Ovary (tissue), 9 donors: ENCODE results near the gene KANSL1L. TPM values are rescaled to one million over a fixed set of nuclear protein-coding genes. Genes with fewer than 3 reads are reported as not detected.
"Not testable (repeated sequence)": the region's sequence is repeated elsewhere in the genome, so short reads cannot be mapped to it uniquely, and the experiment has no call there.

Experiments used
- DNase-seq, 5 donors: peaks; one replicate each; pipeline ENCODE4 v3.0.0-alpha.2; 2019 to 2020
- H3K27ac ChIP-seq, 2 donors: fragments of 200-600 bp; one replicate each; pipeline versions ENCODE4 v1.5.1 to v1.8.0; 2019 to 2022
- H3K27me3 ChIP-seq: fragments of 200-600 bp; one replicate; pipeline ENCODE4 v1.8.0; 2022
- H3K36me3 ChIP-seq: fragments of 200-600 bp; sonication (generic); one replicate; pipeline ENCODE4 v1.5.1; 2019
- H3K4me1 ChIP-seq: one replicate; pipeline ENCODE4 v1.8.1; 2013; ENCODE audit warnings: mild to moderate bottlenecking, moderate library complexity; ENCODE audit not compliant: insufficient read depth
- H3K4me3 ChIP-seq: fragments of 200-600 bp; sonication (generic); one replicate; pipeline ENCODE4 v1.5.1; 2017
- H3K9me3 ChIP-seq, 2 donors: fragments of 200-600 bp in 1 of 2; sonication (generic) in 1 of 2; one replicate each; pipeline versions ENCODE4 v1.5.1 to v1.8.1; 2013 to 2019; ENCODE audit warnings: mild to moderate bottlenecking in 1 of 2, moderate library complexity in 1 of 2
- EP300 ChIP-seq: sonication (generic); formaldehyde crosslinking; IDR thresholded peaks from one replicate; pipeline ENCODE4 v1.6.1; 2017; ENCODE audit warnings: antibody characterized with exemption
- POLR2A ChIP-seq: fragments of 450-650 bp; IDR thresholded peaks from one replicate; pipeline ENCODE4 v1.6.1; 2017; ENCODE audit warnings: antibody characterized with exemption, mild to moderate bottlenecking, moderate library complexity
- WGBS, 3 donors: extraction: QIAGEN DNeasy Blood & Tissue Kit in 1 of 3; methylation state at CpG; one replicate each; pipeline versions ENCODE4 v1.1.5 to v1.1.7; 2013 to 2017; 5-methylcytosine and 5-hydroxymethylcytosine counted together
- intact Hi-C, 4 donors: fragments of 100-400 bp; cut with DNase I; formaldehyde crosslinking; loops; one replicate each; pipeline versions ENCODE4 v1.11.0 to v1.15.1; 2022 to 2023
- polyA plus RNA-seq, 2 donors: library from polyadenylated mRNA; stranded (reverse); fragments of 200-250 nt in 1 of 2; fragments of 350-450 nt in 1 of 2; fragmentation: Illumina TruSeq in 1 of 2; extraction: RNeasy Lipid Tissue Mini Kit (QIAGEN cat#74804) in 1 of 2; gene quantifications; one replicate each; pipeline ENCODE4 v1.2.3, GENCODE V29; 2013 to 2014
- total RNA-seq, 7 donors: library from RNA; depleted of rRNA in 2 of 7; stranded (reverse); fragments of >200 nt in 2 of 7; fragmentation: NEBNext Ultra II Directional in 3 of 7; extraction: Animal tissue kit (Norgen Biotek cat#: 25700) in 3 of 7; gene quantifications; one replicate each; pipeline versions ENCODE4 v1.1.0 to v1.2.4, GENCODE V29; 2016 to 2023
- TF ChIP-seq, protein P1 (sequence below), 3 donors: fragments of 450-650 bp in 2 of 3; fragments of 200-600 bp in 1 of 3; IDR thresholded peaks; one replicate each; pipeline versions ENCODE4 v1.5.1 to v1.8.0; 2016 to 2022; ENCODE audit warnings: antibody characterized with exemption in 3 of 3, mild to moderate bottlenecking in 1 of 3
- donor health status: DM: no; HTN: no; CAD: no; lungs with moderate emphysema.
- donor health status: DM: no; HTN: no; CAD: no.
- donor health status: Bipolar disorder and iron deficiency.
- donor health status: DM: yes; HTN: yes; CAD: no.
- donor health status: DM: no; HTN: no; CAD: no.
- donor health status: DM: yes; HTN: yes; CAD: no.

KANSL1L gene
- total and polyA plus RNA-seq, 9 donors = 20.5 to 47.1 (median 36.1) TPM

DNA sequence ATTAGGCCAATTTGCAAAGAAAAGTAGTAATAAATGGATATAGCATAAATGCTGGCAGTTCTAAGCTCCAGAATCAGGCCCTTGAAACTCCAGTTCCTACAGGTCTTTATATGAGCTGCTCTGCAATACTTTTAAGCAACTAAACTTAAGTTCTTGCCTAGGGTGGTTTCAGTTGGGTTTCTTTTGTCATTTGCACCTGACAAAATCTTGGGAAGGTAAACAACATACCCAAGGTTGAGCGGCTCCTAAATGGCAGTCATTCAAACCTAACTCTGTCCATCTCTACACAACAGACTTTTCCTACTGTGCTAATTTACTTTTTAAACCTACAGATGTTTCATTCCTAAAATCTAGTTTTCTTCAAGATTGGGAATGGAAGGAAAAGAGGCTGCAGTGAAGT, 9.3 kb upstream of the KANSL1L start:
- no peak overlapping the region for H3K4me3 ChIP-seq
- H3K36me3 ChIP-seq = no peaks in the 10 kb centered on the region
- DNase-seq = no peak
- no peak overlapping the region for H3K27ac ChIP-seq
- no peaks in the 10 kb centered on the region for H3K9me3 ChIP-seq
- TF ChIP-seq, protein P1, sequence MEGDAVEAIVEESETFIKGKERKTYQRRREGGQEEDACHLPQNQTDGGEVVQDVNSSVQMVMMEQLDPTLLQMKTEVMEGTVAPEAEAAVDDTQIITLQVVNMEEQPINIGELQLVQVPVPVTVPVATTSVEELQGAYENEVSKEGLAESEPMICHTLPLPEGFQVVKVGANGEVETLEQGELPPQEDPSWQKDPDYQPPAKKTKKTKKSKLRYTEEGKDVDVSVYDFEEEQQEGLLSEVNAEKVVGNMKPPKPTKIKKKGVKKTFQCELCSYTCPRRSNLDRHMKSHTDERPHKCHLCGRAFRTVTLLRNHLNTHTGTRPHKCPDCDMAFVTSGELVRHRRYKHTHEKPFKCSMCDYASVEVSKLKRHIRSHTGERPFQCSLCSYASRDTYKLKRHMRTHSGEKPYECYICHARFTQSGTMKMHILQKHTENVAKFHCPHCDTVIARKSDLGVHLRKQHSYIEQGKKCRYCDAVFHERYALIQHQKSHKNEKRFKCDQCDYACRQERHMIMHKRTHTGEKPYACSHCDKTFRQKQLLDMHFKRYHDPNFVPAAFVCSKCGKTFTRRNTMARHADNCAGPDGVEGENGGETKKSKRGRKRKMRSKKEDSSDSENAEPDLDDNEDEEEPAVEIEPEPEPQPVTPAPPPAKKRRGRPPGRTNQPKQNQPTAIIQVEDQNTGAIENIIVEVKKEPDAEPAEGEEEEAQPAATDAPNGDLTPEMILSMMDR (IDR thresholded peaks at IDR 0.05) = no peak
- TF ChIP-seq POLR2A = no peak
- no peak for TF ChIP-seq EP300
- no peaks in the 10 kb centered on the region for H3K27me3 ChIP-seq
- intact Hi-C loops = no loop called here
- 89 to 98% (median 96%) methylated on average over 1 of the region's 1 CpG for WGBS, 3 donors
- peaks cover 3% of the 10 kb centered on the region for H3K4me1 ChIP-seq

DNA sequence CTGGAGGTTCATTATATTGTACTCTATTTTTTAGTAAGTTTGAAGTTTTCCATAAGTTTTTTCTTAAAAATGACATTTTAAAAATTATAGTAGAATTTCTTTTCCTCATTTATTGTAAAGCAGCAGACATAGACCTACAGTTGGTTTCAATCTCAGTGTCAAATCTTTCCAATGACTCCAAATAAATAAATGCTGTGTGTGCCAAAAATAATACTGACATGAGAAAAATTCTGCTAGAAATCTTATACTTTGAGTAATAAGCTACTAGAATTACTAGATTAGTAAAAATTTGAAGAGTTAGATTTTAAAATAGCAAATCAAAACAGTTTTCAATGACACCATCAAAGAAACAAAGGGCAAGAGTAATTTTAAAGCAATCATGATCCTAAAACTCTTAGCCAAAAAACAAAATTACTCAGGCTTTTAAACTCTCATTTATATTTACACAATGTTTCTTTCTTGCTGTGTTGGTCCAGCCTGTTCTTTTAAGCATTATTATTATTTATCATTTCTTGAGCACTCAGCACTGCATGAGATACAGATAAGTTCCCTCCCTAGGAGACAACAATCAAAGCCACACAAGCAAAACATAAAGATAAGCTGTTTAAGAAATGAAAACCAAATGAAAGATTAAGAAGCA, 8.3 kb upstream of the KANSL1L start:
- Histone ChIP-seq H3K36me3 (no peaks in the 10 kb centered on the region), H3K27ac (no peak overlapping the region), H3K4me3 (no peak overlapping the region), H3K27me3 (no peaks in the 10 kb centered on the region), H3K4me1 (peaks cover 3% of the 10 kb centered on the region), H3K9me3 (no peaks in the 10 kb centered on the region)
- intact Hi-C loops = no loop called here
- no peak for DNase-seq
- TF ChIP-seq EP300 (no peak), POLR2A (no peak)
- TF ChIP-seq, protein P1 (IDR thresholded peaks at IDR 0.05) = no peak

DNA sequence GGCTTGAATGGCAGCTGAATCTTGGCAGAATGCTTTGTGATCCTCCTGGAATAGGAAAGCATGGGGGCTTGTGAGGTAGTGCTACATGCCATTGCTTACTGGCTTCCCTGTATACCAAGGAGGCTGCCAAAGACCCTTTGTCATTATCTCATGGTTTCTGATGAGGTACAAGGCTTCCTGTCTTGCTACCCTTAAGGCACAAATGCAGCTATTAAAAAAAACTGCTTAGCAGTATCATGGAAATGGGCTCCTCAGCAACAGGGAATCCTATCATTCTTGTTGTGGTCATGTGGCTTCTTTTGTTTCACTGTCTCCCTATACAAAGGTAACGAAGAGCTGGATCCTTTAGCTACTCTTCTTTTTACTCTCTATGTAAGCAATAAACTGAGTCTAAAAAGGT, 6.6 kb upstream of the KANSL1L start:
- no peak for TF ChIP-seq POLR2A
- TF ChIP-seq, protein P1 (IDR thresholded peaks at IDR 0.05) = no peak
- no peak for TF ChIP-seq EP300
- 91 to 96% (median 92%) methylated on average over 1 of the region's 1 CpG for WGBS, 3 donors
- H3K36me3 ChIP-seq = no peaks in the 10 kb centered on the region
- H3K9me3 ChIP-seq = no peaks in the 10 kb centered on the region
- intact Hi-C loops = no loop called here
- no peak overlapping the region for H3K4me3 ChIP-seq
- no peak overlapping the region for H3K27ac ChIP-seq
- no peaks in the 10 kb centered on the region for H3K27me3 ChIP-seq
- DNase-seq = no peak
- H3K4me1 ChIP-seq = peaks cover 3% of the 10 kb centered on the region

DNA sequence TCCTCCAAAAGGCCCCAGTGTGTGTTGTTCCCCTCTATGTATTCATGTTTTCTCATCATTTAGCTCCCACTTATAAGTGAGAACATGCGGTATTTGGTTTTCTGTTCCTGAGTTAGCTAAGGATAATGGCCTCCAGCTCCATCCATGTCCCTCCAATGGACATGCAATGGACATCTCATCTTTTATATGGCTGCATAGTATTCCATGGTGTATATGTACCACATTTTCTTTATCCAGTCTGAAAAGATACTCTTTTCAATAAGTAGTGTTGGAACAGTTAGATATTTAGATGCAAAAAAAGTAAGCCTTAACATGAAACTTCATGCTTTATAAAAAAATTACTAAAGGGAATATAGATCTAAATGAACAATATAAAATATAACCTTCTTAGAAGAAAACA, 5.9 kb upstream of the KANSL1L start:
- intact Hi-C loops, H3K27me3 ChIP-seq: not testable (repeated sequence)
- 91 to 98% (median 97%) methylated on average over 1 of the region's 1 CpG for WGBS, 3 donors

DNA sequence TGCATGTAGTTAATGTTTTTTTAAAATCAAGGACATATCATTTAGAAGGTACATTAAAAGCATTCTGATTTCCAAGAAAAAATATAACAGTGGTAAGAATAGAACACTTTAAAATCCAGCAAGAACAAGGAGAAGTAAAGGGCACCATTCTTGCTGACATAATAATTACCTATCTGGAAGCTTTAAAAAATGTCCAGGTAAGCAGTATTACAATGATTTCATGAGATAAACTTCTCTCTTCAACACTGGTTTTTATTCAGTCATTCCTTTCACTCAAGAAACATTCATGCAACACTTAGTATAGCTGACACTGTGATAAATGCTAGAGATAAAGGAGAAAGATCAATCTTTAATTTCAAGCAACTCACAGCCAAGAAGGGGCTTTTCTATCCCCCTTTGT, 2.9 kb upstream of the KANSL1L start:
- intact Hi-C loops = no loop called here
- Histone ChIP-seq H3K36me3 (no peaks in the 10 kb centered on the region), H3K27ac (no peak overlapping the region), H3K9me3 (no peaks in the 10 kb centered on the region), H3K27me3 (no peaks in the 10 kb centered on the region), H3K4me1 (no peaks in the 10 kb centered on the region), H3K4me3 (no peak overlapping the region)
- no peak for TF ChIP-seq POLR2A
- TF ChIP-seq EP300 = no peak
- TF ChIP-seq, protein P1 (IDR thresholded peaks at IDR 0.05) = no peak
- no peak for DNase-seq

More for the DNA sequence above, 5.9 kb upstream of the KANSL1L start:
- H3K9me3 ChIP-seq, H3K4me1 ChIP-seq, H3K4me3 ChIP-seq, H3K36me3 ChIP-seq, H3K27ac ChIP-seq, DNase-seq: not testable (repeated sequence)
